Activated CD4-positive, CD25-positive, alpha-beta regulatory T cell treated with anti-CD3 and anti-CD28 coated beads, Interleukin-2, amount 50 U/mL, for 72 hours (primary cell): ENCODE results near the gene WDR86.

Experiments
- DNase-seq: peaks from one replicate; pipeline ENCODE4 v3.0.0; 2021

WDR86 gene

DNA sequence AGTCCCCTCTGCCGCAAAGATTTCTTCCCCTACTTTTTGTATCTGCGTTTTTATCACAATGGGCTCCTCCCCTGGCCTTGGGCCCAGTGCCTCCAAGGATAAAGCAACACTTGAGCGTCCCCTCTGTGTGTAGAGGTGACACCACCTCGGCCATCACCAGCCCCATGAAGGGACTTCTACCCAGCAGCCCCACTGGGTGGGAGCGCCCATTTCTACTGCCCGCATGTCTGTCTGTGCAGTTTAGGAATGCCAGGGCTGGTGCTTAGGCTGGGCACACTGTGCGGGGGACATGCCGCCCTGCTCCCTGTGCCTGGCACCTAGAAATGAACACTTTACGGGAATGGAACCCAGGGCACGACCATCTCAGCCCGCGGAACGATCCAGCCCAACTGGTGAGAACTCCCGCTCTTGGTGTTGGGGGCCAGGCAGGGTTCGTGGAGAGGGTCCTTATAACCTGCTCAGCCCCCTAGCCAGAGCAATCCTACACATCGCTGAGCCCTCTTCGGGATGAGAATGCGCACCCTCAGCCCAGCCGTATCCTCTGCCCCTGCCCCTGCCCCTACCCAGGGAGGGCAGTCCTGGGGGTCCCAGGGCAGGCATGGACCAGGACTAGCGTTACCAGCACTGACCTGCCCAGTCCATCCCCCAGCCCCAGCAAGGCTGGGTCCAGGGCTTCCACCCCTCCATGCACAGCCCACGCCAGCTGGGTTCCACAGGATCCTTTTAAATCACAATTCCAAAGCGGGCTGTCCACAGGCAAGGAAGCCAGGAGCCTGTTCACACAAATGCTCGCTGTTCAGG lies 17.3 kb upstream of the WDR86 start:
- DNase-seq, result no peak

DNA sequence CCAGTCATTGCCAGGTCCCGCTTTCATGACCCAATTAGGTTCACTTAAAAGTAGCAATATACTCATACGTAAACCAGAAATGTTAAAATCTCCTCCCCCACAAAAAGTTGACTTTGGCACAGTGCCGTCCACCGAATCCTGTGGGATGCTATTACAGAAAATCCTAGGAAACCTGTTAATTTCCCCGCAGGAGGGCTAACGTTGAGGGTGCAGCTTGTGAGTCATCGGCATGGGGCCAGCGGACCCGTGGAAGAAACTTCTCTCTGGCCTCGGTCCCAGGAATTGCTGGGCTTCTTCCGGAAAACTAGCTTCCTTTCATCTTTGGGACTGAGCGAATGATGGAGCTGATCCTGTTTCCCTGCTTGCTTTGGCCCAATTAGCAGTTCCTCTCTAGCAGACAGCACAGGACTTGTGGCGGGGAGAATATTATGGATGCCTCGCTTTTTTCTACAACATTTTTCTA lies 16.6 kb upstream of the WDR86 start:
- no peak for DNase-seq

DNA sequence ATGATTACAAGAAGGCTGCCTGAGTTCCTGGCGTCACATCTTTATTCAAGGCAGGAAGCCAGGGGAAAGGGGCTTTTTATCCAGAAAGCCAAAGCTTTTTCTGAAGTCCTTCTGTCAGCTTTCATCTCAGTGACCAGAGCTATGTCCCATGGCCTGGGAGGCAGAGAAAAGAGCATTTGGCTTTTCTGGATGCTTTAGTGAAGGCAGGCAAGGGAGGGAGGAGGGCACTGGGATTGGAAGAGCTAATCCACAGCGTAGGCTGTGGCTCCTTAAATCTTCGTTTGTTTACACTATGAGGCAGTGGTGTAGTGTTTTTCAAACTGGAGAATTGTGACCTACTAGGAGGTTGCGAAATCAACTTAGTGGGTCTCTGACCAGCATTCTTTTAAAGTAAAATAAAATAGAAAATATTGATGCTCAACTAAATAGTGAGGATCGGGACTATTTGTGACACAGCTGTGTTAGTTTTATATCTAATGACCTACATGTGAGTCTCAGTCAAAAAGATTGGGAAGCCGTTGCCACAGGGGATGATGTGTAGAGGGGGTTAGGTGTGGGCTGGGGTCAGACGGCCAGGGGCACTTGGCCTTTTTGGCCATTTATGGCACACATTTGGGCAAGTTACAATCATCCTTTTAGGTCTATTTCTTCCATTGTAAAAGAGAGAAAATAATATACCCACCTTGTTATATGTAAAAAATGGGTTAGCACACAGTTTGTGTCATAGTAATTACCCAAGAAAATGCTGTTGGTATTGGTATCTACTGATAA lies 16.0 kb upstream of the WDR86 start:
- no peak for DNase-seq

DNA sequence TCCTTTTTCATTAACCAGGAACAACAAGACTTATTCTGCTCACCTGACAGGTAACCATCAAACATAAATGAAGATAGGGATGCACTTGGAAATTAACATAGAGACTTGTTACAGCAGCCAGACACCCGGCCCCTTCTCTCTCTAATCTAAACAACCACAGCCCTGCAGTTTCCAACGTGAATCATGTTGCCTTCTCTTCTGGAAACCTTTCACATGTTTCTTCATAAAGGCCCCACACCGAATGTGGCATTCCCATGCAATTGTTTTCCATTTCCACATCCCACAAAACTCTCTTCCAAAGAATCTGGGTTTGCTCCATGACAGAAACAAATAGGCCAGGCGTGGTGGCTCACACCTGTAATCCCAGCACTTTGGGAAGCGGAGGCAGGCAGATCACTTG lies 15.0 kb upstream of the WDR86 start:
- no peak for DNase-seq

DNA sequence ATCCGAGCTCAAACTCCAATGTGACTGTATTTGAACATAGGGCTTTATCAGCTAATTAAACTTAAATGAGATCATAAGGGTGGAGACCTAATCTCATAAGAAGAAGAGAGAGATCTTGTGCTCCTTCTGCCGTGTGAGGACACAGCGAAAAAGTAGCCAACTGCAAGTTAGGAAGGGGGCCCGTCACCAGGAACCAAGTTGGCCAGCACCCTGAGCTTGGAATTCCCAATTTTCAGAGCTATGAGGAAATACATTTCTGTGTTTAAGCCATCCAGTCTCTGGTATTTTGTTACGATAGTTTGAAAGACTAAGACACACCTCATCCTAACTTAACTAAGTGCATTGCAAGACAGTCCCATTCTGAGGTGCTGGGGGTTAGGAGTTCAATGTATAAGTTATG lies 14.1 kb upstream of the WDR86 start:
- no peak for DNase-seq

DNA sequence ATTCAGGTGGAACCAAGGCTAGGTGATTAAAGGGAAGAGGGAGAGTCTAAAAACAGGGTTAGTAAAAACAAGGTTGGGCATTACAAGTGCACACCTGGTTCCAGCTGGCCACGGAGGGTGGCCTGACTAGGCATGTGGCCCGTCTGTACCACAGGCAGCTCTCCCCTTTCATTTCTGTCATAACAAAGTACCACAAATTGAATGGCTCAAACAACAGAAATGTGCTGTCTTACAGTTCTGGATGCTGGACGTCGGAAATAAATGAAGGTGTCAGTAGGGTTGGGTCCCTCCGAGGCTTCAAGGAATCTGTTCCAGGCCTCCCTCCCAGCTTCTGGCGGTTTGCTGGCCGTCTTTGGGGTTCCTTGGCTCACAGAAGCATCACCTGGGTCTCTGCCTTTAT lies 13.4 kb upstream of the WDR86 start:
- DNase-seq, result no peak

DNA sequence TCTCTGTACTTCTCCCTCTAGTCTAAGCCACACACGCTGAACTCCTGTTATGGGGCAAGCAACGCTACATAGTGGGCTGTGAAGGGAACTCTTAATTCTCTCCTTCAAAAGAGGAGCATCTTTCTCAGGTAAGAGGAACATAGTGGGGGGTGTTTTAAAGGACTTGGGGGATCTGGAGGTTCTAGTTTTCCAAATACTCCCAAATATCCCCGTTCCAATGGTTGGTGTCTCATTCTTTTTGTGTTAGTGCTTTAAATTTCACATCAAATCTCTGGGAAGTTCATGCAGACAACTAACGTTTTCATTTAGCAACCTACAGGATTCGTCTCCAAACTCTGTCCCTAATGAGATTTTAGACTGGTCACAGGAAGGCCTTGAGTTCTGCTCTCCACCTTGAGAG lies 12.4 kb upstream of the WDR86 start:
- no peak for DNase-seq

DNA sequence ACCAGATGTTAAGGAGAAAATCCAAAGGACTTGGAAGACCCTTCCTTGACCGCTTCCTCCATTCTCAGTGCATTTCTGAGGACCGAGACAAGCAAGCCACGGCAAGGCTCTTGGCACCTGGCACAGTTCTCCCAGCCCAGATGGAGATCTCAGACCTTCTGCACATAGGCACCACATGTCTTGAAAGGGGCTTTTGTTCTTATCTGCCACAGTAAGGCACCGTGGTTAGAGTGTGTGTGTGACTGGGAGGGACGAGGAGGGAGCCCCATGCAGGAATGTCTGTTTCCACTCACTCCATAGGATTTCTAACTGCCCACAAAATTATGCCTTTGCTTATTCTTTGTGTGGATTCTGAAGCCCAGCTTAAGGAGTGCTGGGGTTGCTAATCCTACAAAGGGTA lies 10.3 kb upstream of the WDR86 start:
- DNase-seq, result no peak

DNA sequence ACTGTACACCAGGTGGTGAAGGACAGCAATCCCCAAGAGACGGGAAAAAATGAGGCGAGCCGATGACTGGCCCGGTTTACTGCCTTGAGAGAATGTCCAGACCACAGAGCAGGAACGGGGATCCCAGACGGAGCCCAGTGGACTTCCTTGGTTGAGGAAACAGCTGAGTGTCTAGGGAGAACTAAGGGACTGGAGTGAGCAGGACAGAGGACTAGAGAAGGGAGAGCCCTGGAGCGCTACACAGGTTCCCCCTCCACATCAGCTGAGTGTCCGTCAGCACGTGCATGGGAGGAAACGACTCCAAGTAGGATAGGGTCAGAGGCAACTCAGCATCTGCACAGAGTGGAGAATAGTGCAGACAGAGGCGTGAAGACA lies 7.1 kb upstream of the WDR86 start:
- no peak for DNase-seq

DNA sequence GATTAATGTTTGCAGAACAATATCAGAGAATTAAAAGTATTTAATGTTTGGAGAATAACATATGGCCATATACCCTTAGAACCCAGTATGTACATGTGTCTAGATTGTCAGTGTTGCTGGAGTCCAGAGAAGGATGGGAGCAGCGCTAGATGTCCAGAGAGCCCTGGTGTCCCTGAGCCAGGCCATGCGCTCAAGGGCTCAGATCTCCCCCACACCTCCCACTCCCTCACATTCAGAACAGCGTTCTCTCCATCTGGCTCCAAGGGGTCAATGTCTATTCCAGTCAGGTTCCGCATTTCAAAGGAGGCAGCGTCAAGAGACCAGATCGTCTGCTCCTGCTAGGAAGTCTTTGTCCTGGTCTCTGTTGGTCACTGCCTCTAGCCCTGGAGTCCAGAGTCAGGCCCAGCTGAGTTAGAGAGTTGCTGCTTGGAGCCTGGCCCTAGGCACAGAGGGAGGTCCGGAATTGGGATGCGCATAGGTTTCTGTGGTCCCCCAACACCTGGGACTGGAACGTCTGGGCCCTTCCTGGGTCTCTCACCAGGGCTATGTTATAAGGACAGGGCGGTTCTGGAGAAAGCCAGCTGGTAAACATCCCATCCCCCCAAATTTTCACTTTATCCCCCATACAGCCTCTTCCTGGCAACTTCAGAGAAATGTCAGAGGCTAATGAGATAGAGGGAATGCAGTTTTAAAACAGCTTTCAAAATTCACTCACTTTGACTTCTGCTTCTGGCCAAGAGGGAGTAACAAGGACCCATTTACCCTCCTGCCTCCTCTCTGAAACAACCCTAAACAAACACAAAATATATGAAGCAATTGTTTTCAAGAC lies 6.5 kb upstream of the WDR86 start:
- no peak for DNase-seq

DNA sequence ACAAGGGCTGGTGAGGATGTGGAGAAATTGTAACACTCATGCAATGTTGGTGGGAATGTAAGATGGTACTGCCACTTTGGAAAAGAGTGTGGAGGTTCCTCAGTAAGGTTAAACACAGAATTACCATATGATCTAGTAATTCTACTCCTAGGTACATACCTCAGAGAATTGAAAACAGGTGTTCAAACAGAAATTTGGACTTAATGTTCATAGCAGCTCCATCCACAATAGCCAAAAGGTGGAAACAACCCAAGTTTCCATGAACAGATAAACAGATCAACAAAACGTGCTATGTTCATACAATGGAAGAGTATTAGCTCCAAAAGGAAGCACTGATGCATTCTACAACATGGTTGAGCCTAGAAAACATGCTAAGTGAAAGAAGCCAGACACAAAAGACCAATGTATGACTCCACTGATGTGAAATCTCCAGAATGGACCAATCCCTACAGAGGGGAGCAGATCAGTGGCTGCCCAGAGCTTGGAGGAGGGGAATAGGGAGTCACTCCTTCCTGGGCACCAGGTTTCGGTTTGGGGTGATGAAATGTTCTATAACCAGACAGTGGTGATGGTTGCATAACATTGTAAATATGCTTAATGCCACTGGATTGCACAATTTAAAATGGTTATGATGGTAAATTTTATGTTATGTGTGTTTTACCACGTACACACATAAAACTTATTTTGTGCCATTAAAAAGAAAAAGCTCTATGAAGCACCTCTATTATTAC lies 5.7 kb upstream of the WDR86 start:
- DNase-seq, result no peak

DNA sequence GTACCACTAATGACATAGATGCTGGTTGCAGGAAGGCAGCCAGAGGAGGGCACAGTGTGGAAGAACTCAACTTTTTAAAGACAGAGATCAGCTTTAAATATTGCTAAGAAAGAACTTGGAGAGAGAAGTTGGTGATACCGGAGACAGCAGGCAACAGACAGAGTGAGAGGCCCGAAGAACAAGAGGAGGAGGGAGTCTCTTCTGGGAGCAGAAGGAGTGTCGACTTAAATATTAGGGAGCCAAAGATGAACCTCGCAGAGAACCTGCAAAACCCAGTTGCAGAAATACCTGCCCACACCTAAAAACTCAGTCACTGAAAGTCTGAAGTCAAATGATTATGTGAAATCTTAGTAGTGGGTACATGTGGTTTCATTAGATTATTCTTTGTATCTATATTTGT lies 3.4 kb upstream of the WDR86 start:
- DNase-seq, result no peak

DNA sequence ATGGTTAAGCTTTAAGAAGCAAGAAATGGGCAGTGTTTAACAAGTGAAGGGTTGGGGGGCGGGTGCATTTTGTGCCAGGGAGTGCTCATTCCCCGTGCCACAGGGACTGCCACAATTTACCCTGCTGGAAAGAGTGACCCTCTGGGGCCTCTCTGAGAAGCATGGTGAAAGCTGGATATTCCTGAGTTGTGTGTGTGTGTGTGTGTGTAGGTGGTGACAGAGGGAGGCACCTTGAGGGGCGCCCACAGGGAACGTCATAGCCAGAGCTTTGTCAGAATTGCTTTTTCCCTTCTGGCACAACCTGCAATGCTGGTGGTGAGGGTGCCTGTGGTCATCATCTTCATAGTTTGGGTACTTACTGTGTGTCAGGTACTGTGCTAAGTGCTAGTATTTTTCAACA lies 2.5 kb upstream of the WDR86 start:
- DNase-seq, result no peak

DNA sequence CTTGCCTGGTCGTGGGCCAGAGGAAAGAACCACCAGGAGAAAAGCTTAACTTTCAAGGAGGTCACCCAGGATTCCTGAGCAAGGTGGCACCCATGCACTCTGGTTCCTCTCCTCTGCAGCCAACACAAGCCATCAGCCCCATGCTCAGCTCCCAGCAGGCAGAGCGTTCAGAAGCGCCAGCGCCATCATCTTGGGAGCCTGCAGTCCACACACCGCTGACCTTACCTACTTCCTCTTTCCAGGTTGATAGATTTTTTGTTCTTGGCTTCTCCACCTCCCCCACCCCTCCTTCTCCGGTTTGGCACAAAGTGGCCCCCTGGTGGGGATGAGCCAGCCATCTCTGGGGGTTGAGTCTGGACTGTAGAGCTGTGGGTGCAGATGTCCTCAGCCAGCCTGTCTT lies 1.7 kb upstream of the WDR86 start:
- DNase-seq, result no peak

DNA sequence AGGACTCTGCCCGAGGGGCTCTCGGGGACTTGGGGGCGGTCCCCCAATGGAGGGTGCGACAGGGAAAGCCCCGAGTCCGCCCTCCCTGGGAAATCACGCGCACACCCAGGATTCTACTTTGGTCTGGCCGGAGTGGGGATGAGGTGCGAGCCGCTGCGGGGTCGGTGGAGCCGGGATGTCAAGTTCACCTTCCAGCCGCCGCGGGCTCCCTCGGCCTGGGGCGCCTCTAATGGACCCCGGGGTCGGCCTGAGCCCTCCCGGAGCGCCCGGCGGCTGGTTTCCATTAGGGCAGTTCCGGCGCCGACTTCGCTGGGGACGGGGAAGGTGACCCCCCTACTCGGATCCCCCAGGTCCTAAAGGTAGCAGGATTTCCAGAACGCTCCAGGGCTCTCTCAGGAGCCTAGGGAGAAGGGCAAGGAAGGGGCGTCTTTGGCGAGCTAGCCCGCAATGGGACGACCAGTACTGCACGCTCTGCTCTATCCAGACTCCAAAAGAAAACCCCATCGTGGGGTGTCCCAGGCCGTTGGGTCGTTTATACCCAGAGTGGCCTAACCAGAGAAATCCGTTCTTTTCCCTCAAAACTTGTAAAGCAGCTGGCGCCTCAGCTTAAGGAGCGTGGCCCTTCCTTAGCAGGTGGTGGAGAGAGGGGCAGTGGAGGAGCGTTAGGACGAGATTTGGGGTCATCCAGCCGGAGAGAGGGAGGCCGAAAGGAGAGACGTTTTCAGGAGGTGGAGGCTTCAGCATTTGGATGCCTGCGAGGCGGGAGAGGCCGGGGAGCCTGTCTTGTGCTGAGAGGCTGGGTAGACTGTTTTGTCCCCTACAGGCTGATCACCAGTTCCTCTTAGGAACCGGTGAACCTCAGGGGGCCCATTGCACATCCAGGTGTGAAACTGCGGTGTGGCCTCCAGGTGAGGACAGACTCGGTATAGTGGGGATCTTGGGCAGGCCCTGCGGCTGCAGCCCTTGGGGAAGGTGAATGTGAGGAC lies 860 bp upstream of the WDR86 start:
- DNase-seq, result no peak

DNA sequence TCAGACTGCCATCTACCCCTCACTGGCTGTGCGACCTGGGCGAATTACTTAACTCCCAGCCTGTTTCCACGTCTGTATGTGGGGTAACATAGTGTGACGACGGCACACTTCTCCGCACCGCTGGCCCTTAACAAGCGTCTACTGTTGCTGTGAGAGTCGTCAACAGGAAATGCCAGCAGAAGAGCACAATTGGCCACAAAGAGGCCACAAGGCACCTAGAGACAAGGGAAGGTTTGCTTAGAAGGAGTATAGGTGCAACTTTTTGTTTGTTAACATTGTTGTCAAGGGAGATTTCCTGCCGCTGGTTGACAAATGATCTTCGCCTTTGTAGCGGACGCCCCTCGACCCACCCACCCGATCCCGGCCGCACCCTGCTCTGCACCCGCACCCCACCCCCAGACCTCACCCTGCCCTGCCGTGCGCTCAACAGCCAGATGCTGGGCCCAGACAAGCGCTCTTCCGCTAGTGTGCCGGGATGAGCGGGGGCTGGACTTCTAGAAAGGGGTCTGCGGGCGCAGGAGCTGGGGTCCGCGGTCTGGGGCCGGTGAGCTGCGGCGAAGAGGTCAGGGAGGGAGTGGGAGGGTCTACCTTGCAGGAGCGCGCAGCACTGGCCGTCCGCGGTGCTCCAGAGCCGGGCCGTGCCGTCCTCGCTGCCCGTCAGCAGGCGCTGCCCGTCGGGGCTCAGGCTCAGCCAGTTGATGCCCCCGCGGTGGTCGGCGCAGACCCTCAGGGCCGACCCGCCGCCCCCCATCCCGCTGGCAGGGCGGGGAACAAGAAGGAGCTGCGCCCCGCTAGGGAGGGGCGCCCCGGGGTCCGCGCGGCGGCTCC lies 785 bp downstream of the WDR86 start:
- no peak for DNase-seq

DNA sequence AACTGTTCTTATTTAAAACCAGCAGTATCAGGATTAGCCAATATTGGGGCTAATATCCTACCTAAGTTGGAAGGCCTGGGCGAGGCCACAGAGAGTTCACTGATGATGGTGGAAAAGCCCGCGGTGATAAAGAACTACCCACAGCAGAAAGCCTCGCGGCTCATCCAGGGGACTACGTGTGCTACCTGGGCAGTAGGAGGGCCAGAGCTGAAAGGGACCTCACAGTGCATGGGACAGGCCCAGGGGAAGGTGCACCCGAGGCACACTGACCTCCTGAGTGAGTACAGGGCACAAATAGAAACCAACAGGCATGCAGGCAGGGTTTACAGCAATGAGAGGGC lies 1.4 kb downstream of the WDR86 start:
- DNase-seq, result no peak

DNA sequence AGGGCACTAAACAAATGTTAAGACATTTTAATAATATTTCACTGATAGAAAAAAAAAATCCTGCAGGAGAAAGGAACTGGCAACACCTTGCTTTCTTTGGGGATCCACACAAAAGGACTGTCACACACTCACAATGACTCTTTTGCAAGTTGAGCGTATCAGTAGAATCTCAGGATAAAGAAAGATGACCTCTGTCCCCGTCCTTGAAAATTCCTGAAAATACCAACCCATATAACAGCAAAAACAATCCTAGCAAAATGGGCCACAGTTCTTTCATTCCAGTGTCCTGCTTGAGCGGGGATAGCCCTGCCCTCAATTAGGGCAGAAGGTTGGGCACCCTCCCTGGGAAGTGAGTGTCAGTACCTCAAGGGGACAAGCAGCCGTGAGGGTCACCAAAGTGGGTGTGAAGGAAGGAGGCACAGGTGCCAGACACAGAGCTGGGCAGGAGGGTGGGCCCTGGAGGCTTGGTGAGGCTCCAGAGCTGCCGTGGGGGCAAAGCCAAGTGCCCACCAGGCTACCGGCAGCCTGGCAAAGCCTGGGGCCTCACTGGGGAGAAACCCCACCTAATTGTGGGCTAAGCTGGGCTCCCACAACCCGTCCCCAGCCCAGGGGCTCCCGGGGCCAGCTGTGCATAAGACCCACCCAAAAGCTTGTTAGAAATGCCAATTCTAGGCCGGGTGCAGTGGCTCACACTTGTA lies 2.8 kb downstream of the WDR86 start:
- no peak for DNase-seq

DNA sequence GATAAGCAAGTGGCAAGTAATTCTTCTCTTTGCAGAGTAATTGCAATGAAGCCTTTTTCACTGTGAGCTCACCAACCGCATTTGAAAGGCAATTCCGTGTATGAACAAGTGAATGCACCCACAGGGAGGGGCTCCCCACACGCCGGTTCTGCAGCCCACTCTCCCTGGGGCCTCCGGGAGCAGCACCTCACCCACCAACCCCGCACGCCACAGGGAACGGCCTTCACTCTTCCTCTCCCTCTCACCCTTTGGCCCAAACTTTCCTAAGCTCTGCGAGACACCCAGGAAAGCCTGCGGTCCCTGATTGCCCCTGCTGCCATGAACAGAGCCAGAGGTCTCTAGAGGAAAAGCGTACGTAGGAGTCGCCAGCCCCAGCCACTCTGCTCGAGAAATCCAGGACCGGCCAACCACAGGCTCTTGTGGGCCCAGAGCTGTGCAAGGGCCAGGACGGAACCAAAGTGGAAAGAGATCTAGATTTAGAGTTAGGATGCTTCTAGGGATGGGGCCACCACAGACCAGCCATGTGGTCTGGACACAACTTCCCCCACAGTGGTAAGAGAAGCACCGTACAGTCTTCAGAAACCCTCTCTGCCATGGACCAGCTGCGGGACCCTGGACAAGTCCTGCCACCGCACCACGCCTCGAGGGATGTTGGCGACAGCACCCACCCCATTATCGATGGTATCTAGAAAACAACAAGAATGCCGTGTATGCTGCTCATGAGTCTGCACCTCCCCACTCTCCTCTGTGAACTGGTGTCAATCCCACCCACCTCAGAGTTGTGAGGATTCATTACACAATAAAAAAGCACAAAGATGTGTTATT lies 3.6 kb downstream of the WDR86 start:
- DNase-seq, result no peak
